Measurements from ENCODE around the gene IQGAP1.
A peak's percentile ranks its signal among the peaks of the same experiment; 100 is the strongest.

Gene IQGAP1

GRCh38 chr15:90530250-90531051 lies 142.4 kb downstream of the IQGAP1 start:
- peaks cover 64% of the 10 kb centered on the region for H3K4me1 Mint-ChIP-seq
- peak overlapping the region; percentile 95 for H3K4me3 Mint-ChIP-seq
- H3K9me3 Mint-ChIP-seq = peaks cover 7% of the 10 kb centered on the region
- DNase-seq = peak; percentile 52
- no peak for TF ChIP-seq CTCF (IDR thresholded peaks at IDR 0.05)
- H3K27me3 Mint-ChIP-seq (ENCODE audit: low read depth, poor library complexity) = peaks cover 39% of the 10 kb centered on the region
- H3K27ac Mint-ChIP-seq = no peak overlapping the region
- peaks cover 11% of the 10 kb centered on the region for H3K36me3 Mint-ChIP-seq (ENCODE audit: low read depth)

DNA sequence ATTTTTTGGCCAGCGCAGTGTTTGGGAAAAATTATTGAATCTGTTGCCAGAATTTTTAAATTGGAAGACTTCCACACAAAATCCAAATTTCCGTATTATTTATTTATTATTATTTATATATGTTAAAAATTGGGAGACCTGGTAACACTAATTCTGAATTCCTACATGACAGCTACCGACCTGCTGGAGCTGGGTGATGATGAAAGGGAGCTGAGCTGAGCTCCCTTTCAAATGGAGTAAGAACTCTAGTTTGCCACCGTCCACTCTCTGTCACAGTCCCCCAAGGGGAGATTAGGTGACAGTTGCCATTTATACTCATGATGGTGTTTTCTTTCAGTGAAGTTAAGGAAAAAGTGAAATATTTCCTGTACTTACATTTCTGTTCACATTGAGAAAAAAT lies 143.1 kb downstream of the IQGAP1 start:
- no peak for TF ChIP-seq CTCF (IDR thresholded peaks at IDR 0.05)
- peaks cover 41% of the 10 kb centered on the region for H3K27me3 Mint-ChIP-seq (ENCODE audit: low read depth, poor library complexity)
- H3K36me3 Mint-ChIP-seq (ENCODE audit: low read depth) = peaks cover 11% of the 10 kb centered on the region
- no peak for DNase-seq
- H3K27ac Mint-ChIP-seq = no peak overlapping the region
- peaks cover 7% of the 10 kb centered on the region for H3K9me3 Mint-ChIP-seq
- H3K4me1 Mint-ChIP-seq = peaks cover 71% of the 10 kb centered on the region
- peak overlapping the region; percentile 95 for H3K4me3 Mint-ChIP-seq

GRCh38 chr15:90535254-90535653 lies 147.2 kb downstream of the IQGAP1 start:
- no peak for DNase-seq
- H3K4me3 Mint-ChIP-seq = peak overlapping the region; percentile 2
- peaks cover 24% of the 10 kb centered on the region for H3K27me3 Mint-ChIP-seq (ENCODE audit: low read depth, poor library complexity)
- no peak for TF ChIP-seq CTCF (IDR thresholded peaks at IDR 0.05)
- peaks cover 25% of the 10 kb centered on the region for H3K36me3 Mint-ChIP-seq (ENCODE audit: low read depth)
- peaks cover 3% of the 10 kb centered on the region for H3K9me3 Mint-ChIP-seq
- peaks cover 76% of the 10 kb centered on the region for H3K4me1 Mint-ChIP-seq
- H3K27ac Mint-ChIP-seq = peak overlapping the region; percentile 7

GRCh38 chr15:90539789-90540188 lies 151.7 kb downstream of the IQGAP1 start:
- TF ChIP-seq CTCF (IDR thresholded peaks at IDR 0.05) = no peak
- peaks cover 4% of the 10 kb centered on the region for H3K27me3 Mint-ChIP-seq (ENCODE audit: low read depth, poor library complexity)
- H3K4me3 Mint-ChIP-seq = no peak overlapping the region
- DNase-seq = no peak
- H3K9me3 Mint-ChIP-seq = no peaks in the 10 kb centered on the region
- no peak overlapping the region for H3K27ac Mint-ChIP-seq
- peaks cover 38% of the 10 kb centered on the region for H3K36me3 Mint-ChIP-seq (ENCODE audit: low read depth)
- H3K4me1 Mint-ChIP-seq = peaks cover 44% of the 10 kb centered on the region

DNA sequence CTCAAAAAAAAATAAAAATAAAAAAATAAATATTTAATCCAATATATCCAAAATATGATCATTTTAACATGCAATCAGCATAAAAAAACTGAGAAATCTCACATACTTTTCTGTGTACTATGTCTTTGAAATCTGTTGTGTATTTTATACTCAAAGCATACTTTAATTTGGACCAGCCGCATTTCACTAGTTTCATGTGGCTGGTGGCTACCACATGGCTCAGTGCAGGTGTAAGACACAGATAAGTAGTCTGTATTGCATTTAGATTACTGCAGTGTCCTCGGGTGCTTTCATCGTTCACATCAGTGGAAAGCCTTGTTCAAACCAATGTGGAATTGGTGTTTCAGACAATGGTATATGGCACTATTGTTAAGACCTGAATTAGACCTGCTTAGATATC lies 152.7 kb downstream of the IQGAP1 start:
- peaks cover 4% of the 10 kb centered on the region for H3K27me3 Mint-ChIP-seq (ENCODE audit: low read depth, poor library complexity)
- H3K9me3 Mint-ChIP-seq = no peaks in the 10 kb centered on the region
- no peak overlapping the region for H3K27ac Mint-ChIP-seq
- no peak overlapping the region for H3K4me3 Mint-ChIP-seq
- peaks cover 34% of the 10 kb centered on the region for H3K4me1 Mint-ChIP-seq
- H3K36me3 Mint-ChIP-seq (ENCODE audit: low read depth) = peaks cover 43% of the 10 kb centered on the region
- no peak for TF ChIP-seq CTCF (IDR thresholded peaks at IDR 0.05)
- no peak for DNase-seq

- DNase-seq = no peak
- Mint-ChIP-seq H3K4me3 (no peak overlapping the region), H3K4me1 (peaks cover 9% of the 10 kb centered on the region), H3K27me3 (ENCODE audit: low read depth, poor library complexity) (no peaks in the 10 kb centered on the region), H3K27ac (no peak overlapping the region), H3K9me3 (no peaks in the 10 kb centered on the region), H3K36me3 (ENCODE audit: low read depth) (peaks cover 37% of the 10 kb centered on the region)
- no peak for TF ChIP-seq CTCF (IDR thresholded peaks at IDR 0.05)
These were observed 157.1 kb downstream of the IQGAP1 start for GRCh38 chr15:90545095-90545494.
